ENCODE measurements around the gene PABPC1L2A. TPM values are rescaled to one million over a fixed set of nuclear protein-coding genes. Genes with fewer than 3 reads are reported as not detected.
"Not testable (repeated sequence)": the region's sequence is repeated elsewhere in the genome, so short reads cannot be mapped to it uniquely, and the experiment has no call there.

PABPC1L2A gene
- total RNA-seq = not detected

- H3K4me3 ChIP-seq; H3K4me1 ChIP-seq; DNase-seq (ENCODE audit: low spot score in 2 of 2); H3K9me3 ChIP-seq; H3K27ac ChIP-seq; H3K36me3 ChIP-seq; intact Hi-C loops (cut with DNase I; ENCODE audit: low total_unique reads): not testable (repeated sequence)
- H3K27me3 ChIP-seq = peaks cover 0 to 15% of the 10 kb centered on the region in 2 donors
Measured at GRCh38 chrX:73079024-73079562, at the start of gene PABPC1L2A. Gene PABPC1L2A, minus strand, starts transcription at chrX:73079512. Its CDS starts 126 bp downstream, at chrX:73079386.

GRCh38 chrX:73127700-73128241 is 48.5 kb upstream of the PABPC1L2A start:
- no peaks in the 10 kb centered on the region for H3K36me3 ChIP-seq
- intact Hi-C loops (cut with DNase I; ENCODE audit: low total_unique reads) = no loop called here
- no peak overlapping the region for H3K27ac ChIP-seq
- TF ChIP-seq POLR2AphosphoS5 (IDR thresholded peaks at IDR 0.05) (no peak), POLR2A (IDR thresholded peaks at IDR 0.05) (no peak), CTCF (IDR thresholded peaks at IDR 0.05) (no peak)
- H3K4me3 ChIP-seq = peak overlapping the region in 1 of 3 donors; percentile 32
- no peak for DNase-seq (ENCODE audit: low spot score in 2 of 2)
- no peaks in the 10 kb centered on the region for H3K4me1 ChIP-seq
- no peaks in the 10 kb centered on the region for H3K9me3 ChIP-seq
- H3K27me3 ChIP-seq = peaks cover 0 to 29% of the 10 kb centered on the region in 2 donors

- DNase-seq (ENCODE audit: low spot score in 2 of 2) = no peak
Measured at GRCh38 chrX:73126240-73126639, 46.9 kb upstream of the PABPC1L2A start.

GRCh38 chrX:73099505-73099904 is 20.2 kb upstream of the PABPC1L2A start:
- H3K4me3 ChIP-seq; intact Hi-C loops (cut with DNase I; ENCODE audit: low total_unique reads); H3K36me3 ChIP-seq; H3K9me3 ChIP-seq; H3K4me1 ChIP-seq; H3K27ac ChIP-seq; DNase-seq (ENCODE audit: low spot score in 2 of 2): not testable (repeated sequence)
- H3K27me3 ChIP-seq = peaks cover 0 to 18% of the 10 kb centered on the region in 2 donors

More at GRCh38 chrX:73126240-73126639, 46.9 kb upstream of the PABPC1L2A start:
- intact Hi-C loops (cut with DNase I; ENCODE audit: low total_unique reads) = no loop called here
- H3K27me3 ChIP-seq = peaks cover 0 to 23% of the 10 kb centered on the region in 2 donors
- no peaks in the 10 kb centered on the region for H3K36me3 ChIP-seq
- no peaks in the 10 kb centered on the region for H3K9me3 ChIP-seq
- no peak for TF ChIP-seq POLR2A (IDR thresholded peaks at IDR 0.05)
- TF ChIP-seq CTCF (IDR thresholded peaks at IDR 0.05) = no peak
- TF ChIP-seq POLR2AphosphoS5 (IDR thresholded peaks at IDR 0.05) = no peak
- H3K4me1 ChIP-seq = no peaks in the 10 kb centered on the region
- H3K27ac ChIP-seq = no peak overlapping the region
- H3K4me3 ChIP-seq = no peak overlapping the region

GRCh38 chrX:73086766-73087165 is 7.5 kb upstream of the PABPC1L2A start:
- H3K27ac ChIP-seq; H3K27me3 ChIP-seq; DNase-seq (ENCODE audit: low spot score in 2 of 2); H3K4me1 ChIP-seq; H3K9me3 ChIP-seq; intact Hi-C loops (cut with DNase I; ENCODE audit: low total_unique reads); H3K4me3 ChIP-seq; H3K36me3 ChIP-seq: not testable (repeated sequence)

GRCh38 chrX:73079884-73080283 is 572 bp upstream of the PABPC1L2A start:
- peaks cover 0 to 15% of the 10 kb centered on the region in 2 donors for H3K27me3 ChIP-seq
- H3K4me3 ChIP-seq; H3K36me3 ChIP-seq; DNase-seq (ENCODE audit: low spot score in 2 of 2); H3K27ac ChIP-seq; H3K4me1 ChIP-seq; intact Hi-C loops (cut with DNase I; ENCODE audit: low total_unique reads); H3K9me3 ChIP-seq: not testable (repeated sequence)

GRCh38 chrX:73078597-73078996 is 715 bp downstream of the PABPC1L2A start:
- DNase-seq (ENCODE audit: low spot score in 2 of 2); H3K4me3 ChIP-seq; H3K4me1 ChIP-seq; H3K27ac ChIP-seq; intact Hi-C loops (cut with DNase I; ENCODE audit: low total_unique reads); H3K9me3 ChIP-seq; H3K36me3 ChIP-seq: not testable (repeated sequence)
- peaks cover 0 to 15% of the 10 kb centered on the region in 2 donors for H3K27me3 ChIP-seq

- intact Hi-C loops (cut with DNase I; ENCODE audit: low total_unique reads) = no loop called here
- H3K27ac ChIP-seq = no peak overlapping the region
- DNase-seq (ENCODE audit: low spot score in 2 of 2) = no peak
Measured at GRCh38 chrX:73076838-73077237, 2.5 kb downstream of the PABPC1L2A start.

More at GRCh38 chrX:73076838-73077237, 2.5 kb downstream of the PABPC1L2A start:
- Histone ChIP-seq H3K4me1 (no peaks in the 10 kb centered on the region), H3K4me3 (no peak overlapping the region), H3K36me3 (no peaks in the 10 kb centered on the region), H3K9me3 (no peaks in the 10 kb centered on the region), H3K27me3 (peaks cover 0 to 15% of the 10 kb centered on the region in 2 donors)
- TF ChIP-seq POLR2AphosphoS5 (IDR thresholded peaks at IDR 0.05) (no peak), POLR2A (IDR thresholded peaks at IDR 0.05) (no peak), CTCF (IDR thresholded peaks at IDR 0.05) (no peak)

All from breast epithelium (tissue), 4 donors.